Colon (tissue), 2 donors: Measurements from ENCODE around the gene AGXT2.

Source experiments
- FAIRE-seq: peaks from 2 replicates; lab custom pipeline; 2012; peaks lifted over from hg19 to GRCh38; lab: Jason Lieb, UNC
- donor health status: control.
- donor health status: control.

The AGXT2 gene

GRCh38 chr5:35047785-35048404, at the start of gene AGXT2:
AGXT2 (minus strand) TSS chr5:35047949; CDS start chr5:35047892, 57 bp downstream.
- no peak for FAIRE-seq

- FAIRE-seq: no peak
These were observed 49.2 kb upstream of the AGXT2 start for GRCh38 chr5:35096932-35097331.

GRCh38 chr5:35096216-35096615, 48.5 kb upstream of the AGXT2 start:
- no peak for FAIRE-seq

GRCh38 chr5:35095366-35095765, 47.6 kb upstream of the AGXT2 start:
- FAIRE-seq: no peak

DNA sequence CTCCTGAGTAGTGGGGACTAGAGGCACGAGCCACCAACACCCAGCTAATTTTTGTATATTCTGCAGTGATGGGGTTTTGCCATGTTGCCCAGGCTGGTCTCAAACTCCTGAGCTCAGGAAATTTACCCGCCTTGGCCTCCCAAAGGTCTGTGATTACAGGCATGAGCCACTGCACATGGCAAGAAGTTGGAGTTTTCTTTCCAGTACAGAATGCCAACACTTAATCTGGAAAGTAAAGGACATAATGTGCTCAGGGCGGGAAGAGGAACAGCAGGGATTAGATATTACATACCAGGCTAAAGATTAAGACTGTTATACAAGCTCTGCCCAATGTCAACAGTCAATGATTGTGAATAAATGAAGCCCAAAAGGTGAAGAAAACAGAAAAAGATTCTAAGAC, 47.2 kb upstream of the AGXT2 start:
- no peak for FAIRE-seq

GRCh38 chr5:35092703-35093102, 45.0 kb upstream of the AGXT2 start:
- FAIRE-seq: no peak

DNA sequence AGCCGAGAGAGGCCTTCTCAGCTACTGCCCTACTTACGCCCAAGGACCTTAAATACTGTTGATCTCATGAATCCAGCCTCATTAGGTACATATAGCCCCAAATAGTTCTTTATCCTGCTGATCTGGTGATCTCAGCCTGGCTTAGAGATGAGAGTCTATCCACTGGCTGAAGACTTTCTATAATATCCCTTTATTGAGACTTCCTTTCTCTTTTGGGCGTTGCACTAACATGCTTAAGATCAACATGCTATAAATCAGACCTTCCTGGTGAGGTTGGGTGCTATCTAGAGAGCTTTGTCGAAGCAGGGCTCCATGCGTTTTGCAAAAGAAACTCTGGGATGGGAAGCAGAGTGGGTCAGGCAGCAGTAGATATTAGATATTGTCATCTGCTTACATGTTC, 44.0 kb upstream of the AGXT2 start:
- no peak for FAIRE-seq

GRCh38 chr5:35089334-35090314, 41.9 kb upstream of the AGXT2 start:
- FAIRE-seq: no peak

- no peak for FAIRE-seq
These were observed 40.2 kb upstream of the AGXT2 start for GRCh38 chr5:35087991-35088390.

DNA sequence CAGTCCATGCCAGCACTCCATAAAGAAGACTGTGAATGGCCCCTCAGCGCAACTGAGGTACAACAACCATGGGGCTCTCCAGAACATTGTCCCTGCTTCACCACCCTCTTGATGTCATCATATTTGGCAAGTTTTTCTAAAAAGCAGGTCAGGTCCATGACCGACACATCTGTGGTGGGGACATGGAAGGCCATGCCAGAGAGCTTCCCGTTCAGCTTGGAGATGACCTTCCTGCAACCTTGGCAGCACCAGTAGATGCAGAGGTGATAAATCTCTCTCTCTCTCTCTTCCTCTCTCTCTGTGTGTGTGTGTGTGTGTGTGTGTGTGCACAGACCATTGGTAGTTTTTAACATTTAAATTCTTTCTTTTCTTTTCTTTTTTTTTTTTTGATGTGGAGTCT, 35.4 kb upstream of the AGXT2 start:
- no peak for FAIRE-seq

DNA sequence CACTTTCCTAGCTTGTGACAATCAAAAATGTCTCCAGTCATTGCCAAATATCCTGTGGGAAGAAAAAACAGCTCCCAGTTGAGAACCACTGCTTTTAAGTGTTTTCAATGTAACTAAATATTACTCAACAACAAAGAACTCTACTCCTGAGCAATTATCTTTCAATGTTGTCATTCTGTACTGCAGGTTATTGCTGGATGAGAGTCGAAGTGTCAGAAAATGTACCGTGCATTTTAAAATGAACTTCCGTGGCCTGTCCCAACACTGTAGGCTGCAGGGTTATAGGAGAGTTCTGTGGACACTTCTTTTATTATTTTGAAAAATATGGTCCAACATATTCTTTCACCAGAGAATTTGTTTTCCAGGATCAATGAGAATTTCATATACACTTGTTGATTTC, 34.8 kb upstream of the AGXT2 start:
- no peak for FAIRE-seq

GRCh38 chr5:35081134-35081533, 33.4 kb upstream of the AGXT2 start:
- FAIRE-seq: no peak

GRCh38 chr5:35073160-35073559, 25.4 kb upstream of the AGXT2 start:
- no peak for FAIRE-seq

DNA sequence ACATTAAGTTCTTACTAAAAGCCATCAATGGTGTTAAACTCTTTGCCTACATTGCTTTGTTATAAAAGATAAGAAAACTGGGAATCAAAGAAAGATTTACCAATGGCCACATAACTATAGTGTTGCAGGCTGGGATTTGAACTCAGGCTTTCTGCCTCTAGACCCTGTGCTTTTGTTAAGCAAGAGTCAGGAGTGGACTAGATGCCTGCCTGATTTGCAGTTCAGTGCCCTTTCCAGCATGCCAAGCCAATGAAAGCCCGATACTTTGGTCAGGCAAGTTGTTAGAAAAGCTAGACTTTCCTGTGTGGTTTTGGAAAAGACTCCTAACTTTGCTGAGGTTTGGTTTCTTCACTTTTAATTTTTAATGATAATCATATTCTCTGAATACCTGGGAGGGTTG, 21.4 kb upstream of the AGXT2 start:
- no peak for FAIRE-seq

DNA sequence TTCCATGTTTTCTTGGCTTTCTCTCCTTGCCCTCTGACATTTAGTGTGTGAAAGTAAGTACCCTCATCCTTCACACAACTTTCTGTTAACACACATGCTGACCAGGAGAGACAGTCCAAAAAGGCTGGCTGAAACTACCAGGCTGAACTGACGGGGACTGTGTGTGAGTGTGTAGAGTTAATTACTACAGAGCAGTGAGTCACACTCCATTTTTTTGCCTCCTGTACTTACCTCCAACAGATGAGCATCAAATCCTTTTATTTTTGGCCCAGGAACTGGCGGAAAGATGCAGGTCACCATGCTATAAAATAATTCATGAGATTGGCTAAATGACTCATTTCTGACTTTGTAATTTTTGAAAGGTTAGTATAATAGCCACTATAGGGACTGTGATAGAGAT, 20.2 kb upstream of the AGXT2 start:
- FAIRE-seq: no peak

- FAIRE-seq: no peak
These were observed 18.6 kb upstream of the AGXT2 start for GRCh38 chr5:35066260-35066795.

GRCh38 chr5:35063414-35063813, 15.7 kb upstream of the AGXT2 start:
- FAIRE-seq: no peak

DNA sequence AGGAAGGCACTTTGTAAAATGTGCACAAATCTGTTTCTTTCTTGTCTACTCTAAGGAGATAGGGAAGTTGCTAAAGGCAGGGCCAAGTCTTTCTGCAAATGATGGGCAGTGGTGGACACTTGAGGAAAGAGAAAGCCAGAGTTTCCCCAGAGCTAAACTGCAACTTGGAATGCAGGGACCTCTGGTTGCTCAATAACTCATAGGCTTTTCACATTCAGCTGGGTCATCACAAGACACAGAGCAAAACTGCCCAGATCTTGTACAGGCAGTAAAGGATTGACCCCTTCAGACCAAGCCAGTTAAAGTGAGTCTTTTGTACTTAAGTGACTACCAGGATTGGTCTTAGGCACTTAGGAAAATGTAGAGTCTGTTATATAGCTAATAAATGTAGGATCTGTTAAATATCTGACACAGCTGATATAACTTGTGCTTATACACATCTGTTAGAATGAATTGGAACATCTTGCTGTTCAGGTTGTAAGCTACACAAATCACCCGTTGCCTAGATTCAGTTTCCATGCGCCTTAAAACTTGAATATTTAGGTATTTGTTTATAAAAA, 13.5 kb upstream of the AGXT2 start:
- no peak for FAIRE-seq

DNA sequence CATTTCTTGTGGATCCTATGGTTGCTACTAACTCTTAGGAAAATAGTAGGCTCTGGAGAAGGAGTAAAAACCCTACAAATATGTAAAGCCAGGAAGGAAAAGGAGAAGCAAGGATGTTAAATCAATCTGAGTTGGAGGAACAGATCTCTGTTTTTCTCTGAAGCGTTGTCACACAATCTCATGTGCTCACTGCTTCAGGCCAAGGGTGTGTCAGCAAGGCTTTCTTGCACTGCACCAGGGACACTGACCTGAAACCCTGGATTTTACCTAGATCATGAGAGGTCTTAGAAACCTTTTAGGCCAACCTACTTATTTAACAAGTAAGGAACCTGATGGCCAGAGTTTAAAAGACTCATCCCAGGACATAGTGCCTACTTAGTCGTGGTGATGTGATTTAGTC, 12.5 kb upstream of the AGXT2 start:
- FAIRE-seq: no peak

DNA sequence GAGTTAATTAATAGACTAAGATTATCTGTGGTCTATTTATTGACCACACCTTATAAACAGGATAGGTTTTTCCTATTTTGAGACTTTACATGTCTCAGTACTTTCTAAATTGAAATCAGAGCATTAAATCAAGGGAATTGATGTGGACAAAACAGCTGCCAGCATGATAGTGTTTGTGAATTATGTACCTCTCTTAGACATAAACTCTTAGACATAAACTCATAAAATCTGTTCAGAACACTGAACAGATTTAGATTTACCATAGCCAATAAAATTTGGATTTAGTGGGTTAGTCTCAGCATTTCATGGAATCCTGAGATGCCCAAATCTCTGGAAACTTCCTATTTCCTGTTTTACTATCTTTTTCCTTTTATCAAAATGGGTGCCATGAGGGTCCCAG, 11.5 kb upstream of the AGXT2 start:
- no peak for FAIRE-seq

DNA sequence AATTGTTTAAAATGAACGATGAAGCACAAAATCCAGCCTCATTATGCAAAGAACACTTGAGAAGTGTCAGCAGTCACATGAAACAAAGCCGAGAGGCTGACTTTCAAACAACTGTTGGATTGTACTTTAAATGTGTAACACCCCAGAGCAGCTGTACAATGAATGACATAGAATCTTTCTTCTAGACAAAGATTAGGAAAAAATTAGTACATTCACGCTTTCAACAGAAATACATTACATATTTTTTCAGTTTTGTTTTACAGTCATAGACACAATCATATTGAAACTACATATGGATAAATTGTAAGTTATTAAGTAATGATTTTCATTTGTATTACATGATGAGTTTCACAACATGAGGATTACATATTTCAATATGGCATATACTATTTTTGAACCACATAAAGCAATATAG, 10.6 kb upstream of the AGXT2 start:
- FAIRE-seq: no peak

- FAIRE-seq: no peak
These were observed 8.9 kb upstream of the AGXT2 start for GRCh38 chr5:35056686-35057085.

DNA sequence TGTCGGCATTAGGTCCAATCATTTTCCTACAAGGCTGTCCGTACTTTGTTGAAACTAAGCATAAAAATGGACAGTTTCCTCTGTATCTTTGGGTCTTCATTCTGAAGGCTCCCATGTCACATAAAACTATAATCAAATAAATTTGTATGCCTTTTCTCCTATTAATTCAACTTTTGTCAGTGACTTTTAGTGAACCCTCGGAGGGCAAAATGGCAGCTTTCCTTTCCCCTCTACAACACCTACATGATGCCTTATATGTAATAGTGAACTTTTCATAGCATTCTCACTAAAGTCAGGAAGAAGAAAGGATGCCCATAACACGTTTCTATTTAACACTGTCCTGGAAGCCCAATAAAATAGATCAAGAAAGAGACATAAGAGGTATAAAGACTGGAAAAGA, 5.1 kb upstream of the AGXT2 start:
- no peak for FAIRE-seq
